Medulla oblongata (tissue), 1 donor: Measurements from ENCODE around the gene ZBTB7A.
A peak's percentile ranks its signal among the peaks of the same experiment; 100 is the strongest.

ENCODE experiments used
- DNase-seq: peaks from one replicate; pipeline ENCODE4 v3.0.0-alpha.2; 2015; ENCODE audit errors: extremely low spot score

ZBTB7A gene

DNA sequence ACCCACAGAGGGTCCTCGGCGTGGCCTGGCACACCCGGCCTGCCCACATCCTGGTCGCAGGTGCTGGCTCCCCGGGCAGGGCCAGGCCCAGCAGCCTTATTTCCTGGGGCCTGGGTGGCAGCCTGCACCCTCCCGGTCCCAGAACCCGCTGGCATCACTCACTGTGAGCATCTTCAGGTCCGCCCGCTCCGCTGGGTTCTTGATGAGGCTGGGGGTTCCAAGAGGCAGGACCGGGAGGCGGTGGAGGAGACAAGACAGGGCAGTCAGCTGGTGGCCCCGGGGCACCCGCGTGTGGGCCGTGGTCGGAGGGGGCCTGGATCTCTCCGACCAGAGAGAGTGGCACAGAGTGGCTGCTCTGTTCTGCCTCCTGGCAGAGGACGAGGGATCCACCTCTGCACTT, 27.6 kb upstream of the ZBTB7A start:
- no peak for DNase-seq

DNA sequence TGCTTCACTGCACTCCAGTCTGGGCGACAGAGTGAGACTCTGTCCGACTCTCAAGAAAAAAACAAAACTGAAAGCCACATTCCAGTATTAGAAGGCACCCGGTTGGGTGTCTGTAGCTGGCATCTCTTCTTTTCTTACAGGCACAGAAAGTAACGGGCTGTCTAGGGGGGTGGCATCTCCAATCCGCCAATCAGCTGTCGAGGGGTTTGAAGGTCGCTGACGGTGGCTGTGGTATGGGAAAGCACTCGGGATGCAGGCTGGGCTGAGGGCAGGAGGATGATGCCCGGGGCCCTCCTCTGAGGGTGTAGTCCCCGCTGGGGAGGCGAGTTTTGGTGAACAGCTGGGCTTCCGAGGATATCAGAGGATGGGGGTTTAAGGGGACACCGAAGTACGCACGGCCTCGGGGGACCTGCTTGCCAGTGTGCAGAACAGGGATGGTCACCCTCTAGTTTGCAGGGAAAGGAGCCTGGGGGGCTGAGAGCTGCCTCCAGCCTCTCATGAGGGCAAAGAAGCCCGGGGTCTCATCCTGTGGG, 27.0 kb upstream of the ZBTB7A start:
- no peak for DNase-seq

DNA sequence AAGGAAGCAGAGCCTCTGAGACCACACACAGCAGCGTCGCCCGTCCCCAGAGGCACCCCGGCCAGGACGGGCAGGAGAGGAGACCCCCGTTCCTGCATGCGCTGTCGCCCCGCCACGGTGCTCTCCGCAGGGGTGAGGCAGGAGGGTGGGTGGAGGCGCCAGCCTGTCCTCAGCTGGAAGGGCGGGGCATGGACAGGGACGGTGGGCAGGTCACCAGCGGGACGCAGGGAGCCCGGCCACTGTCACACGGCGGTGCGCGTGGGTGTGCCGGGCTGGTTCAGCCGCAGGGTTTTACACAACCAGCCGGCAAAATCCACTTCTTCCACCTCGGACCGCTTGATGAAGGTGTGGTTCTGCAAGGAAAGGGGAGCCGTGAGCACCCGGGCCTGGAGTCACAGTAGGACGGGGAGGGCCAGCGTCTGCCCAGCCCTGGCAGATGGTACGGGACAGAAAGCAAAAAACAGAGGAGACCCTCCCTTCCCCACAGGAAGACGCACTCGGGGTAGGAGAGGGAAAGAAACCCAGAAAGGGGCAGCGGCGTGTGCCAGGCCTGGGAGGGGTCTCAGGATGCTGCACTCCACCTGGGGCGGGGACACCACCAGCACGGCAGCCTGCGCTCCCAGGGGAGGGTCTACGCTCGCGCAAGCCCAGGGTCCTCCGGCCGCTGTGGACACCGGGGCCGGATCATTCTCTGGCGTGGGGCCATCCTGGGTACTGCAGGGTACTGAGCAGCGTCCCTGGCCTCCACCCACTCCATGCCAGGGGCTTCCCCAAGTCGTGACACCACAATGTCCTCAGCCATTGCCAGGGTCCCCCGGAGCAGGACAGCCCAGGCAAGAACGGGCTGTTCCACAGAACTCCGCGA, 23.9 kb upstream of the ZBTB7A start:
- DNase-seq, result no peak

DNA sequence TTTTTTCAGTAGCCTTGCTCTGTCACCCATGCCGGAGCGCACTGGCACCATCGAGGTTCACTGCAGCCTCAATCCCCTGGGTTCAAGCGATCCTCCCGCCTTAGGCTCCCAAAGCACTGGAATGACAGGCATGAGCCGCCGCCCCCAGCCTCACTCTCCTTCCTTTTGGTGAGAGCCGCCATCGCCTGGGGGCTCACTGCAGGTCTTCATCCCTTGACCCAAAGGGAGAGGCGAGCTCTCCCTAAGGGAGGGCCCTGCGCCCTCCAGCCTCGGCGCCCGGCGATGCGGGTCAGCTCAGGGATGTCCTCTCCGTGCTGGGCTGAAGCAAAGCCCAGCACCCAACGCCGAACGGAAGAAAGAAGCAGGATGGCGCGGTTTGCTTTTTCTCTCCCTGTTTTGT, 23.2 kb upstream of the ZBTB7A start:
- no peak for DNase-seq

DNA sequence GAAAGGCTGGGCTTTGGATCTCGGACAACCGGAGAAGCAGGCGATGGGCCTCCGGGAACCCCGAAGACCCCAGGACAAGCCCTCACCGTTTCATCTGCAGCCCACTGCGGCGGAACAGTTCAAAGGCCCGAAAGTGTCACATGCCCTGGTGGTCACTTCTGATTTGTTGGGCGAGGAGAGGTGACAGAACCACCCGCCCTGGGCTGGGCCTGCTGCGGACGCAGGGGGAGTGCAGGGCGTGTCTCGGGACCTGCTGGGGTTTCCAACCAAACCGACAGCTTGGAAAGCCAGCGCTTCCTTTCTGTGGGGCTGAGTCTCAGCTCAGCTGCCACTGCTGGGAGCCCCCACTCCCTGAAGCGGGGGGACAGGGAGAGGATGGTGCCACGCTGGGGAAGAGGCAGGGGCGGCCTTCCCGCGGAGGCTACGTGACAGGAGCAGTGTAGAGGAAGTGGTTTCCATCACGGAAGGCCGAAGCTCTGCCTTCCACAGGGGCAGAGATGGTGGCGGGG, 22.8 kb upstream of the ZBTB7A start:
- DNase-seq, result peak; percentile 55

DNA sequence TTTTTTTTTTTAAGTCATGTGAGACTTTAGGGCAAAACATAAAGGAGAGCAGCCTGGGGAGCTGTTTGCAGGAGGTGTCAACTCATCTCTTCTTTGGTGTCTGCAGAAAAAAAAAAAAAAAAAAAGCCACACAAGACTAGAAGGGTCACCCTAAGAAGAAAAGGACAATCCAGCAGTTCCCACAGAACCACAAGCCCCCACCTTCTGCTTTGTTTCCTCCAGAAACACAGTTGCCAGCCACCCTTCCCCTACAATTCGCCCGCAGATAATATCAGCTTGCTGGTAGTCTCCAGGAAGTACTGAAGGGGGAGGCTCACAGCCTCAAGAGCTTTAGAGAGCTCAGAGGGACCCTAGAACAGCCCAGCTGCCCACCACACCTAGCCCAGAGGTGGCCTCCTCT, 22.3 kb upstream of the ZBTB7A start:
- DNase-seq, result no peak

DNA sequence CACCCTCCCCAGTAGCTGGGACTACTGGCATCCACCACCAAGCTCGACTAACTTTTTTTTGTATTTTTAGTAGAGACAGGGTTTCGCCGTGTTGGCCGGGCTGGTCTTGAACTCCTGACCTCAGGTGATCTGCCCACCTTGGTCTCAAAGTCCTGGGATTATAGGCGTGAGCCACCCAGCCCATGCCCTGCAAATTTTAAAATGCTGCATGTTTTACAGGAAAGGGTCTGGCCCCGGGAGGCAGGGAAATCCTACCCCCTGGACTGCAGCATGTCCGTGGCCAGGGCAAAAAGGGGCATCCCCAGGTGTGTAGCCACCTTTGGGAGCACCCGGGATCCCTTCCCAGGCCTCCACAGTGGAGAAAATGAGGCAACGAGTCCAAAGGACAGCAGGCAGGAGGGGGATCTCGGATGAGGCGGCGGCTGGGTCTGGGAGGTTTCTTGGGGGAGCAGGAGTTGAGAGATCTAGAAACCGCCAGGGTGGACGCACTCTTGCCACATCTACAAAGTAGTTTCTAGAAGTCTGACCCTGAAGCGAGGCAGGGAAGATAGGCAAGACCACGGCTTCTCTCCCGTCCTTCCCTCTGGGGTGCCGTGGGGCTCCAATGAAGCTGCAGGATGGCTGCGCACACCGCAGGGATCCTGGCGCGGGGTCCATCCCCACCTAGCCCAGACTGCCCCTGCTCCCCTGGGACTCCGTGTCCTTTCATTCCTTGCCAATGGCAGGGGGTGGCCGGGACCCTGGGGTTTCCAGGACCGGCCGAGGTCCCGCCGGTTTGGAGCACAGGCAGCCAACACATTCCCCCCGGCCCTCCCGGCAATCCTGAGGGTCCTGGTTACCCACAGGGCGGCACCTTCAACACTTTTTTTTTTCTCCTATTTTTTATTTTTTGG, 21.3 kb upstream of the ZBTB7A start:
- no peak for DNase-seq

DNA sequence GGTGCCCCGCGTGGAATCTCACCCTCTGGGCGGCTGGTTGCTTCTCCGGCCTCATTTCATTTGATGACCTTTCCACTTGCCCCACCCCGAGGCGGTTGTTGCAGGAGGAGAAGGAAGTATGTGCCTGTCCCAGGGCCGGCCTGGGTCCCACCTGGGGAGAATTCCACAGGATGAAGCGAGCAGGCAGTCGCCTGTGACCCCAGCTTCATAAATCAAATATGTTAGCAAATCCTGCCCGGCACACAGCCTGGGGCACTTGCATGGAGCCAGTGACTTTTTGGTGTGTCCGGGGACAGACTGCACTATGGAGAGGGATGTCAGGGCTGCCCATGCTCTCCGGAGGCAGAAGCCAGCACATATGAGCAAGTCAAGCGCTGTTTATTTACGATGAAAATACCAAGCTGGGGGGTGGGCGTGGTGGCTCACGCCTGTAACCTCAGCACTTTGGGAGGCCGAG, 19.7 kb upstream of the ZBTB7A start:
- DNase-seq, result no peak

DNA sequence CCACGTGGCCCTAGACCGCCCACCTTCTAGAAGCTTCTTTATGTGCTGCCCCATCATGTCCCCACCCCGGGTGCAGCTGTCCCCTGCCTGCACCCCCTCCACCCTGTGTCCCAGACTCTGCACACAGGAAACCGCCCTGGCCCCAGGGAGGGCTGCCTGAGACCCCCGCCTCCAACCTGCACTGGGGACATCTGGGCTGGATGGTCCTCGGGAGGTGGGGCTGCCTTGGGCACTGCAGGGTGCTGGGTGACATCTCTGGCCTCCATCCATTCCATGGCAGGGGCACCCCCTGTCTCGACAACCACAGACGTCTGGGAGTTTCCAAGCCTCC, 17.8 kb upstream of the ZBTB7A start:
- DNase-seq, result no peak

DNA sequence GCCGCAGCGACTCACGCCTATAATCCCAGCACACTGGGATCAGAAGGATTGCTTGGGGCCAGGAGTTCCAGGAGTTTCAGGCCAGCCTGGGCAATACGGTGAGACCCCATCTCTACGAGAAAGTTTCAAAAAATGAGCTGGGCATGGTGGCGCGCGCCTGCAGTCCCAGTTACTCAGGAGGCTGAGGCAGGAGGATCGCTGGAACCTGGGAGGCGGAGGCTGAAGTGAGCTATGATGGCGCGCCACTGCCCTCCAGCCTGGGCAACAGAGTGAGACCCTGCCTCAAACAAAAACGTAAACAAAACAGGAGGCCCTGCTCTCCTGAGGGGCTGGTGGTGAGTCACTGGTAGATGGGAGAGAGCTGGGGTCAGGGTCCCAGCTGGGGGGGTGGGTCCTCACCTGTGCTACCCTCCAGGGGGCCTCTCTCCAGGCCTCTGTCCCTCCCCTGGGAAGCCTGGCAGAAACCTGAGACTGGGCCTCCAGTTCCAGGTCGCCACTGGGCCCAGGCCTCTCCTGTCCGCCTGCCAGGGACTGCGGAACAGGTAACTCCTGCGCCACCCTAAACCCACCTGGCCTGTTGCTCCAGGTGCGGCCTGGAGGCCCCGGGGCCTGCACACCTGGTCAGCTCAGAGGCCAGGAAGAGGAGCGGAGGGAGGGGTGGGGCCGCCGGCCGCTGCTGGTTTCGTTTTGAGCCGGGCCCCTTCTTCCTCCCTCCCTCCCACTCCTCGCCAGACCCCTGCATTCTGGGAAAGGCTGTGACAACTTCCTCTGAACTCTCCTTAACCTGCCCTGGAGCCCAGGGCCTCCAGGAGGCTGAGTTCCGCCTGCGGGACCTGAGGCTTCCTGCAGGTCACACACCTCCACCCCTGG, 17.2 kb upstream of the ZBTB7A start:
- no peak for DNase-seq

DNA sequence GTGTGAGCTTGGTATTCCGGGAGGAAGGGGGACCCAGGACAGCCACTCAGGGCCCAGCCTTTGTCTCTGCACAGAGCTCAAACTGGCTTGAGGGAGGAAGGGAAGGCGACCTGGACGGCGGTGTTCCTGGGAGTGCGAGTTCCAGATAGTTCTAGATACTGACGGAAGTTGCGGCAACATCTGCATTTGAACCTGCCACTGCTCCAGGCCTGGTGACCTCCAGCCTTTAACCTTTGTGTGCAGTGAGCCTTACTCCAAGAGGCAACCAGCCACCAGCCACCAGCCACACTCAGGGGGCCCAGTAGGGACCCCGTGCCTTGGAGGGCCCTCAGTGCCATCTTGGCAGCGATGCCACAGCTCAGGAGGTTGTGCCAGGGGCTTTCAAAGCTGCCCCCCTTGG, 15.5 kb upstream of the ZBTB7A start:
- DNase-seq, result no peak

DNA sequence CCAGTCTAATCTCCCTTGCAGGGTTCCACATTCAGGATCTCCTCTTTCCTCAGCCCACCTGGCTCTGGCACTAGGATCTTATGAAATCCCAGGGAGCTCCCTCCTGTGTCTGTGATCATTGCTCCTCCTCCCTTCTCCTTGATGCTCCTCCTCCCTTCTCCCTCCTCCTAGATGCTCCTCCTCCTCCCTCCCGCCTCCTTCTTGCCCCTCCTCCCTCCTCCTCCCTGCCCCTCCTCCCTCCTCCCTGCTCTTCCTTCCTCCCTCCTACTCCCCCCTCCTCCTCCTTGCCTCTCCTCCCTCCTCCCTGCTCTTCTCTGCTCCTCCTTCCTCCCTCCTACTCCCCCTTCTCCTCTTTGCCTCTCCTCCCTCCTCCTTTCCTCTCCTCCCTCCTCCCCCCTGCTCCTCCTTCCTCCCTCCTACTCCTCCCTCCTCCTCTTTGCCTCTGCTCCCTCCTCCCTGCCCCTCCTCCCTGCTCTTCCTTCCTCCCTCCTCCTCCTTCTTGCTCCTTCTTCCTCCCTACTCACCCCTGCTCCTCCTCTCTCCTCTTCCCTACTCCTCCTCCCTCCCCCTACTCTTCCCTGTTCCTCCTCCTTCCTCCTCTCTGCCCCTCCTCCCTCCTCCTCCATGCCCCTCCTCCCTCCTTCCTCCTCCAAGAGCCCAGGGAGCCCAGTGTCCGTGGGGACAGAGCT, 14.9 kb upstream of the ZBTB7A start:
- no peak for DNase-seq

DNA sequence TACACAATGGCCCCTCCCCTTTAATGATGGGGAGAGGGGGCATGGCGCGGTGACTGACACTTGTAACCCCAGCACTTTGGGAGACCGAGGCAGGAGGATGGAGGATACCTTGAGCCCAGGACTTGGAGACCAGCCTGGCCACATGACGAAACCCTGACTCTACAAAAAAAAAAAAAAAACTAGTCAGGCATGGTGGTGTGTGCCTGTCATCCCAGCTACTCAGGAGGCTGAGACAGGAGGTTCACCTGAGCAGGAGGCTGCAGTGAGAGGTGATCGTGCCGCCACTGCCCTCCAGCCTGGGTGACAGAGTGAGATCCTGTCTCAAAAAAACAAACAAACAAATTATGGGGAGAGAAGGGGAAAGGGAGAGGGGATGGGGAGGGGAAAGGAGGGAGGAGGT, 13.8 kb upstream of the ZBTB7A start:
- DNase-seq, result no peak

DNA sequence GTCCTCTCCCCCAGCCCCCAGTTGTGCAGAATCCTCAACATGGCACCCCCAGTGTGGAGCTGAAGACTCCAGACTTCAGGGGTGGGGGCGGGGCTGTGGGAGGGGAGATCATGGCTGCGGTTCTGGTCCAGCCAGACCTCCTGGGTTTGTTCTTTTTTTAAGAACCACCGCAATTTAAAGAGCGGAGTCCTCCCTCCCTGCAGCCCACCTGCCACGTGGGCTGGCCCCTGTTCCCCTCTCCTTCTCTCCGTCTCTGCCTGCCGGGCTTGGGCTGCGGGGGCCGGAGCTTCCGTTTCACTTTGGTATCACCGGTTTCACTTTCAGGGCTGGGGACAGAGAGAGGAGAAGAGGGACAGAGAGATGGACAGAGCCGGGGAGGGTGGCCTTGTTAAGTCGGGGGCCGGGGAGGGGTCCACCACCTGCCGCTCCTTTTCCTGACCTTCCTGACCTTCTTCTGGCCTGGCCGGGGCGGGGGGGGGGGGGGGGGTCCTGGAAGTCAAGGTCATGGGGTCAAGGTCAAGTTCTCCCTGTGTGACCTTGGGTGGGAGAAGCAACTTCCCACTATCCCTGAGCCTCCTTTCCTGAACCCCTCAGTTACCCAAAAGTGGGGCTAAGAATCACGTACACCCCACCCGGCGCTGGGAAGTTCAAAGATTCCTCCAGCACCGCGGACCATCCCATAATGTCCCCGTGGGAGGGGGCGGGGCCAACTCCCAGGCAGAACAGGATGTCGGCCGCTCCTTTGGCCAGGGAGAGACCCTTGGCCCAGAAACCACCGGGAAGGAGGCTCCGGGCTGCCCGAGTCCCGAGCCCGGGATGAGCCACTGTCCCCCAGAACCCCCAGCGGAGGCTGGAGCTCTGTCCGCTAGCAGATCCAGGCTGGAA, 11.3 kb upstream of the ZBTB7A start:
- DNase-seq, result peak; percentile 50

DNA sequence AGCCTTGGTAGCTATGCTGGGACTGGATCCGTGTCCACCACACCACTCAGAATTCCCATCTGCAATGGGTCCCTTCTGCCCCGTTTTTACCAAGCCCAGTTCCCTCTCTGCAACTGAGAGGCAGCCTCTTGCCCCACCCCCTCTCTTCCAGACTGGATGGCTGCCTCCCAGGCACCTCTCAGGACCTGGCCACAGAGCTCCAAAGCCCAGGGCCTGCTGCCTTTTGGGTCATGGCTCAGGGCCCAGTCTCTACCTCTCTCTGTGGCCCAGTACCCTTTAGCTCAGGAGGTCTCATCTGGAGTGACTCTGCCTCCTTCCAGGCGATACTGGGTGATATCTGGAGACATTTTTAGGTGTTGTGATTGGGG, 10.3 kb upstream of the ZBTB7A start:
- no peak for DNase-seq

DNA sequence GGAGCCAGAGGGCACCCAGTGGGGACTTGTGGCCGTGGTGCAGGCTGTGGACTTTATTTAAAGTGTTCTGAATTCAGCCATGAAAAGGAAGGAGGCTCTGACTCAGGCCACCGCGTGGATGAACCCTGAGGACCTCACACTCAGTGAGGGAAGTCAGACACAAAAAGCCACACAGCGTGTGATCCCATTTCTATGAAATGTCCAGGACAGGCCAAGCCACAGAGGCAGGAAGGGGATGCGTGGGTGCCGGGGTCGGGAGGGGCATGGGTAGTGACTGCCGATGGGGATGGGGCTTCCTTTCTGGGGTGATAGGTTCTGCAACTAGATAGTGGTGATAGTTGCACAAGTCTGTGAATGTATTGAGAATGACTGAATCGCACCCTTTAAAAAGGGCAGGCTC, 8.7 kb upstream of the ZBTB7A start:
- DNase-seq, result no peak

DNA sequence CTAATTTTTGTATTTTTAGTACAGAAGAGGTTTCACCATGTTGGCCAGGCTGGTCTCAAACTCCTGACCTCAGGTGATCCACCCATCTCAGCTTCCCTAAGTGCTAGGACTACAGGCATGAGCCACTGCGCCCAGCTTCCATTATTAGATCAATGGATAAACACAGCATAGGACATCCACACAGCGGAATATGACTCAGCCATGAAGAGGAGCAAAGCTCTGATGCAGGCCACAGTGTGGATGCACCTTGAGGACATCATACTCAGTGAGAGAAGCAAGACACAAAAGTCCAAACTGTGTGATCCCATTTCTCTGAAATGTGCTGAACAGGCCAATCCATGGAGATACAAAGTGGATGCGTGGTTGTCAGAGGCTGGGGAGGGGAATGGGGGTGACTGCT, 4.9 kb upstream of the ZBTB7A start:
- no peak for DNase-seq

DNA sequence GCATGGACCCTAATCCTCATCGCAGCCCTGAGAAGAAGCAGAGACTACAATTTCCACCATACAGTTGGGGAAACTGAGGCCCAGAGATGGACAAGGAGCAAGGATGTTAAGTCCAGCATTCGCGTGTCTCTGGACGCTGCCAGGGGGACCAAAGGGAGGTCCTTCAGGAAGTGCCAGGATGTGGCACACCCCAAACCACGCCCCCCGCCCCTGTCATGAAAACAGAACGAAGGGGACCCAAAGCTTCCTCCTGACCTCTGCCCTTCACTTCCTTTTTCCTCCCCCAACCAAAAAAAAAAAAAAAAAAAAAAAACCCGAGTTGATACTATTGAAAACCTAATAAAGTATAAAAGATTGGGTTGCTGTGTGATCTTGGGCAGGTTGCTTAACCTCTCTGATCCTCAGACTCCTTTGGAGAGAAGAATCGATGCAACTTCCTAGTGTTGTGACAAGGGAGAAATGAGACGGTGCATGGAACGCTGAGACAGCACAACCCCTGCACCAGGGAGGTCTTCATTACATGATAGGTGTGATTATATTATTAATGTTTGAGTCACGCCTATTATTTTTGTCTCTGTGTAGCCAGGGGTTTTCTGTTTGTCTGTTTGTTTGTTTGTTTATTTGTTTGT, 2.7 kb upstream of the ZBTB7A start:
- no peak for DNase-seq
